Activated B cell treated with CpG ODN at 0.5 μM for 24 hours (primary cell): ENCODE data around the gene MRPS5. TPM values are rescaled to one million over a fixed set of nuclear protein-coding genes. Genes with fewer than 3 reads are reported as not detected.

ENCODE experiments used
- ATAC-seq: fragments of 200-7000 bp; cut with Tn5 transposase; one replicate; pipeline ENCODE4 v1.10.0; 2021; ENCODE audit warnings: low read depth, mild to moderate bottlenecking, moderate library complexity
- CTCF ChIA-PET: fragments of 350-600 bp; sonication (Branson Sonifier 250); formaldehyde crosslinking; loops from one replicate; lab custom pipeline; 2021; ENCODE audit warnings: antibody characterized with exemption; lab: Charles Lee
- POLR2A ChIA-PET: fragments of 350-600 bp; sonication (Branson Sonifier 250); formaldehyde crosslinking; loops from one replicate; lab custom pipeline; 2021; ENCODE audit warnings: antibody characterized with exemption; lab: Charles Lee
- DNase-seq: peaks from one replicate; pipeline ENCODE4 v3.0.0; 2022
- H3K27ac Mint-ChIP-seq: one replicate; pipeline ENCODE4 v1.8.0; 2020; ENCODE audit warnings: mixed read lengths
- H3K27me3 Mint-ChIP-seq: one replicate; pipeline ENCODE4 v1.8.0; 2021; ENCODE audit warnings: mixed read lengths
- H3K36me3 Mint-ChIP-seq: one replicate; pipeline ENCODE4 v1.8.0; 2021; ENCODE audit warnings: low read depth, mixed read lengths
- H3K4me1 Mint-ChIP-seq: one replicate; pipeline ENCODE4 v1.8.0; 2021; ENCODE audit warnings: mixed read lengths
- H3K4me3 Mint-ChIP-seq: one replicate; pipeline ENCODE4 v1.8.0; 2020; ENCODE audit warnings: mild to moderate bottlenecking, mixed read lengths
- H3K9me3 Mint-ChIP-seq: one replicate; pipeline ENCODE4 v1.8.0; 2020; ENCODE audit warnings: mixed read lengths
- CTCF ChIP-seq: fragments of 200-600 bp; IDR thresholded peaks from one replicate; pipeline ENCODE4 v1.8.0; 2022; ENCODE audit warnings: antibody characterized with exemption, mild to moderate bottlenecking
- intact Hi-C: fragments of 100-400 bp; cut with micrococcal nuclease; formaldehyde crosslinking; loops from one replicate; pipeline ENCODE4 v1.15.1; 2024
- total RNA-seq: library from RNA; stranded (reverse); gene quantifications from 2 replicates; pipeline ENCODE4 v1.2.3, GENCODE V29; 2022

Gene MRPS5
- total RNA-seq, 1 donor from 2014 or later: 44.4 TPM

GRCh38 chr2:95113464-95113863, 8.1 kb downstream of the MRPS5 start:
- no peak for DNase-seq
- intact Hi-C loops: no loop called here
- H3K27me3 Mint-ChIP-seq: no peaks in the 10 kb centered on the region
- H3K27ac Mint-ChIP-seq: no peak overlapping the region
- H3K36me3 Mint-ChIP-seq: peaks cover 63% of the 10 kb centered on the region
- ATAC-seq: no peak
- no peak for TF ChIP-seq CTCF
- H3K4me3 Mint-ChIP-seq: no peak overlapping the region
- H3K4me1 Mint-ChIP-seq: peaks cover 14% of the 10 kb centered on the region
- H3K9me3 Mint-ChIP-seq: no peaks in the 10 kb centered on the region
- POLR2A ChIA-PET: no interaction called here
- CTCF ChIA-PET: no interaction called here

- no peak overlapping the region for H3K27ac Mint-ChIP-seq
- H3K9me3 Mint-ChIP-seq: no peaks in the 10 kb centered on the region
- H3K36me3 Mint-ChIP-seq: peaks cover 77% of the 10 kb centered on the region
- H3K4me1 Mint-ChIP-seq: peaks cover 2% of the 10 kb centered on the region
- H3K27me3 Mint-ChIP-seq: no peaks in the 10 kb centered on the region
- ChIA-PET POLR2A (no interaction called here), CTCF (no interaction called here)
- TF ChIP-seq CTCF: no peak
- no peak for DNase-seq
- H3K4me3 Mint-ChIP-seq: no peak overlapping the region
- intact Hi-C loops: no loop called here
- no peak for ATAC-seq
These were observed 11.2 kb downstream of the MRPS5 start for GRCh38 chr2:95110395-95110794.

GRCh38 chr2:95109260-95109659, 12.3 kb downstream of the MRPS5 start:
- Mint-ChIP-seq H3K4me3 (no peak overlapping the region), H3K4me1 (no peaks in the 10 kb centered on the region), H3K27ac (no peak overlapping the region), H3K36me3 (peaks cover 77% of the 10 kb centered on the region), H3K9me3 (no peaks in the 10 kb centered on the region), H3K27me3 (no peaks in the 10 kb centered on the region)
- POLR2A ChIA-PET: no interaction called here
- ATAC-seq (no peak), DNase-seq (no peak)
- CTCF ChIA-PET: no interaction called here
- intact Hi-C loops: no loop called here
- no peak for TF ChIP-seq CTCF

- Mint-ChIP-seq H3K9me3 (no peaks in the 10 kb centered on the region), H3K36me3 (peaks cover 85% of the 10 kb centered on the region), H3K4me1 (no peaks in the 10 kb centered on the region), H3K27ac (no peak overlapping the region), H3K27me3 (no peaks in the 10 kb centered on the region), H3K4me3 (no peak overlapping the region)
- ATAC-seq (no peak), DNase-seq (no peak)
- ChIA-PET CTCF (interaction anchor here (0.9 kb wide), 1 partner anchor 9 kb away, joined by 6 read pairs; no protein-coding TSS in a partner anchor), POLR2A (no interaction called here)
- no peak for TF ChIP-seq CTCF
- intact Hi-C loops: no loop called here
These were observed 15.5 kb downstream of the MRPS5 start for GRCh38 chr2:95106081-95106480.

GRCh38 chr2:95104606-95105005, 17.0 kb downstream of the MRPS5 start:
- no peak for ATAC-seq
- Mint-ChIP-seq H3K9me3 (no peaks in the 10 kb centered on the region), H3K4me1 (no peaks in the 10 kb centered on the region), H3K36me3 (peaks cover 87% of the 10 kb centered on the region), H3K27me3 (no peaks in the 10 kb centered on the region), H3K4me3 (no peak overlapping the region), H3K27ac (no peak overlapping the region)
- no peak for DNase-seq
- no peak for TF ChIP-seq CTCF
- intact Hi-C loops: no loop called here
- ChIA-PET POLR2A (no interaction called here), CTCF (no interaction called here)
